HG02678 (cell line): Measurements from ENCODE around the gene SSX2B.
"Not testable (repeated sequence)": the region's sequence is repeated elsewhere in the genome, so short reads cannot be mapped to it uniquely, and the experiment has no call there.

Experiments used
- ATAC-seq: cut with Tn5 transposase; IDR thresholded peaks from one replicate; pipeline ENCODE4 v1.9.1; 2021; ENCODE audit warnings: mild to moderate bottlenecking, moderate library complexity; ENCODE audit not compliant: unreplicated experiment

The SSX2B gene, protein sequence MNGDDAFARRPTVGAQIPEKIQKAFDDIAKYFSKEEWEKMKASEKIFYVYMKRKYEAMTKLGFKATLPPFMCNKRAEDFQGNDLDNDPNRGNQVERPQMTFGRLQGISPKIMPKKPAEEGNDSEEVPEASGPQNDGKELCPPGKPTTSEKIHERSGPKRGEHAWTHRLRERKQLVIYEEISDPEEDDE

DNA sequence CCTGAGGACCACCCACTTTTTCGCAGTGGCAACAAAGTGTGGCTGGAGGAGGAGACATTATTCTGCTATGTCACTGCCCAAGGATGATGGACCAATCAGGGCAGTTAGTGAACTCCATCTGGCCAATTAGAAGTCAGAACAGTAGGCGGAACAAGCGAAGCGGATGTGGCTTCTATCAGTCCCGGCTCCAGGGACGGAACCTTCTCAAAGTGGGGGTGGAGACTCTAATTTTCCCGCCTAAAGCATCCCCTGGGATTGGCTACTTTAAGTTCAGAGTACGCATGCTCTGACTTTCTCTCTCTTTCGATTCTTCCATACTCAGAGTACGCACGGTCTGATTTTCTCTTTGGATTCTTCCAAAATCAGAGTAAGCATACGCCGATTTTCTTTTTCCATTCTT, at the start of gene SSX2B:
Gene SSX2B, plus strand, starts transcription at position 301 of the 400 bp plus-strand sequence. CDS start 1,429 bp downstream, outside the sequence.
- not testable (repeated sequence) for ATAC-seq

DNA sequence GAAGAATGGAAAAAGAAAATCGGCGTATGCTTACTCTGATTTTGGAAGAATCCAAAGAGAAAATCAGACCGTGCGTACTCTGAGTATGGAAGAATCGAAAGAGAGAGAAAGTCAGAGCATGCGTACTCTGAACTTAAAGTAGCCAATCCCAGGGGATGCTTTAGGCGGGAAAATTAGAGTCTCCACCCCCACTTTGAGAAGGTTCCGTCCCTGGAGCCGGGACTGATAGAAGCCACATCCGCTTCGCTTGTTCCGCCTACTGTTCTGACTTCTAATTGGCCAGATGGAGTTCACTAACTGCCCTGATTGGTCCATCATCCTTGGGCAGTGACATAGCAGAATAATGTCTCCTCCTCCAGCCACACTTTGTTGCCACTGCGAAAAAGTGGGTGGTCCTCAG, 44.0 kb upstream of the SSX2B start, which contains the start of gene SSX2:
Gene SSX2, minus strand, starts transcription at position 101 of the 400 bp plus-strand sequence. CDS start 1,429 bp downstream, outside the sequence.
- ATAC-seq = not testable (repeated sequence)

DNA sequence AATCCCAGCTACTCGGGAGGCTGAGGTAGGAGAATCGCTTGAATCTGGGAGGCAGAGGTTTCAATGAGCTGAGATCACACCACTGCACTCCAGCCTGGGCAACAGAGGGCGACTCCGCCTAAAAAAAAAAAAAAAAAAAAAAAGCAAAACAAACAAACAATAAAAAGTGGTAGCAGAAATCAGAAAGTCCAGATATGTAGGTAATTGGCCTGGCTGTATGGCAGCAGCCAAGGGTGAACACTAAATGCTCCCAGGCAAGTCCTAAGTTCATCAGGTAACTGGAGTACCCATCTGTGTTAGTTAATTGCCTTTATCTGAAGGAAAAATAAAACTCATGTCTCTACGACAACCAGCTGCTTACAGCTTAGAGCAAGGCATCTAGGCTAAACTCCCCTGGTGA, 14.9 kb downstream of the SSX2B start:
- not testable (repeated sequence) for ATAC-seq

DNA sequence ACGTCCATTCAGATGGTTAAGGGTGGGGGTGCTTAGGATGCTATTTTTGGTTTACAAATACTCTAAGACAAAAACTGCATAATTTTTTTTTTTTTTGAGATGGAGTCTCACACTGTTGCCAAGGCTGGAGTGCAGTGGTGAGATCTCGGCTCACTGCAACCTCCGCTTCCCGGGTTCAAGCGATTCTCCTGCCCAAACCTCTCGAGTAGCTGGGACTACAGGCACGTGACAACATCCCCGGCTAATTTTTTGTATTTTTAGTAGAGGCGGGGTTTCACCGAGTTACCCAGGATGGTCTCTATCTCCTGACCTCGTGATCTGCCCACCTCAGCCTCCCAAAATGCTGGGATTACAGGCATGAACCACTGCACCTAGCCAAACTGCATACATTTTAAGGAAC, 22.5 kb downstream of the SSX2B start:
- not testable (repeated sequence) for ATAC-seq

DNA sequence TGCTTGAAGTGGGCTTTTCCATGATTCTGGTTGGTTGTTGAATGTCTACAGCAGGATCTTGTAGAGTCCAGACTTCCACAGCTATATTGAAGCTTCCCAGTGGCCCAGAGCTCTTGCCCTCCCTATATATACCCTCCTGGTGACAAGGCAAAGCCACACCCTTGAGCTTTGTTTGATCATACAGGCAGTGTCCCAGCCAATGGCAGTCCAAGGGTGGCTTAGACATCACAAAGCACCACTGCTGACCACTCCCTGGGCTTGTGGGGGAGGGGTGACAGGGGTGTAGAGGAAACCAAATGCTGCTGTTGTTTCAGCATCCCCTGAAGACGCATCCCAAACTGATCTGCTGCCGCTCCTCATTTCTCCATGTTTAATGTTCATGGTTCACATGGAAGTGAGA, 46.3 kb downstream of the SSX2B start, which contains the start of gene SPANXN5:
Gene SPANXN5, minus strand, starts transcription at position 101 of the 400 bp plus-strand sequence. Its CDS starts 79 bp downstream, at position 22.
- ATAC-seq = not testable (repeated sequence)

DNA sequence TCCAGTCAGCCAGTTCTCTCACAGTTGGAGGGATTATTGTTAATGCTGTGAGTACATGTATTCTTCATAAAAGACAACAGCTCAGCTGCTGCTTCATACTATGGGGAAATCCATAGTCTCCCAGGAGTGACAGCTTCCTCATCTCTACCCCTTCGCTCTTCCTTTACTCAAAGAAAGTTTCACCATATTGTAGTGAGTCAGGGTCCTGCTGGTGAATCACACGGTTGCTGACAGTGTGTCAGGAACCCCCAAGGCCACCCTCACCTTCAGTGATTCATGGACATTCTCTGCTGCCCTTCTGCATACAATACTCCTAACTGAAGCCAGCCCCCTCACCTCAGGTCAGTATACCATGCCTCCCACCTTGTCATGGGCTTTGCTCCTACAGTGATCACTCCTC, 53.8 kb downstream of the SSX2B start:
- not testable (repeated sequence) for ATAC-seq
